GM10847 (cell line): ENCODE data around the gene ITPR2.

Experiments
- POLR2A ChIP-seq: IDR thresholded peaks from 2 replicates; pipeline ENCODE4 v1.6.1; 2011; ENCODE audit not compliant: insufficient read length; ENCODE audit errors: extremely low read depth

Gene ITPR2

DNA sequence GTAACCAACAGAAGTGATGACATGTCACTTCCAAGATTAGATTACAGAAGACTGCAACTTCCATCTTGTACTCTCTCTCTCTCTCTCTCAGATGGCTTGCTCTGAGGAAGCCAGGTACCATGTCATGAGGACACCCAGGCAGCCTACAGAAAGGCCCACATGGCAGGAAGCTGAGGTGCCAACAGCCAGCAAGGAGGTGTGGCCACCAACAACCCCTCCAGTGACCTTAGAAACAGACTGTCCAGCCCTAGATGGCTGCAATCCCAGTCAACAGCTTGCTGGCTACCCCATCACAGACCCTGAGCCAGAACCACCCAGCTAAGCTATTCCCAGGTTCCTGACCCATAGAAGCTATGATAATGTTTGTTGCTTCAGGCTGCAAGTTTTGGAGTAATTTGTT, 178.4 kb downstream of the ITPR2 start:
- no peak for TF ChIP-seq POLR2A

DNA sequence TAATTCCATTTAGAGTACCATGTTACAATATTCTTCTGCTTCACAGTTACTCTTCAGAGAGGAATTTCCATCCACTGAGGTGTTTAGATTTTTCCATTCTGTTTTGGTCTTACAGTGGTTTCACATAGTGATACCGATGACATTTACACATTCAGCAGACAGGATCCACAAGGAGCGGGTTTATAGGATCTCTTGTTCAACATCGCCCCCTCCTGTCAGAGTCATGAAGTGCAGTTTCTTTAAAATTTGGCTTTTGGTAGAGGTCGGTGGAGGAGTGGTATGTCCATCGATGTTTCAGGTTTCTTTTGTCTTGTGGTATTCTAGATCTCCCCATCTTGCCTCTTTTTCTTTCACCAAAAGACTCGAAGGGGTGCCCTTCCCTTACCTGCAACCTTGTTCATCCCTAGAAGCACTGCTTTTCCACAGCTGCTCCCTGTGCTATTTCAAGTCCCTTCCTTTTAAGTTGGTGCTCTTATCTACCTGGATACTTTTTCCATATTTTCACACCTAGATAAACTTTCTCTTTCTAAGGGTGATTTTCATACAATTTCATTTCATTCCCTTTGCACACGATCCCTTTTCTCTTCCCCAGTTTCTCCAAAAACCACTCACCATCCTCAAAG, 181.3 kb downstream of the ITPR2 start:
- no peak for TF ChIP-seq POLR2A

DNA sequence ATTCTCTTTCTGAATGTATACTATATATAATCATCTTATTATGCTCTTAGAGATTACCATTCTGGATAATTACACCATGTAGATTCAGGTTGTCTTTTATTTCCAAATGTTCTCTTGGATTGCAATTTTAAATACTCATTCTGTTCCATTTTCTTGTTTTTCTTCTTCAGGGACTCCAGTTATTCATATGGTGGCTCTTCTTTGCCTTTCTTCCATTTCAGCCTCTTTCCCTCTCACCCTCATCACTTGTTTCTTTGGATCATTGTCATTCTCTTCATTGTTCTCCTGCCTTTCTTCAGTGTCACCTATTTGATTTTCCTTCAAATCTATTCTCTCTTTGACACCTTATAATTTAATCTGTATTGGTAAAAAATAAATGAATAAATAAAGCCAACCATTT, 182.0 kb downstream of the ITPR2 start:
- no peak for TF ChIP-seq POLR2A

DNA sequence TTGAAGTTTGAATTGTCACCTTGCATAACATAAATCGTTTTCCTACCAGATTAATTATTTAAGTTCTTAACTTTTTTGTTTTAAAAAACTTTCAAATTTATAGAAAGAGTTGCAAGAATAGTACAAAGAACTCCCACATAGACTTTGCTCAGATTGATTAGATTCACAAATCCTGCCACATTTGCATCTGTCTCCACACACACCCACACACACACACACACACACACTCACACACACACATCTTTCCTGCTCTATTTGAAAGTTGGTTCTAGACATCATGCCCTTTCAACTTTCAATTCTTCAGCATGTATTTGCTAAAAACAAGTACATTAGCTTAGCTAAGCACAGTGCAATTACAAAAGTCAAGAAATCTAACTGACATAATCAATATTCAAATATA, 184.0 kb downstream of the ITPR2 start:
- no peak for TF ChIP-seq POLR2A

DNA sequence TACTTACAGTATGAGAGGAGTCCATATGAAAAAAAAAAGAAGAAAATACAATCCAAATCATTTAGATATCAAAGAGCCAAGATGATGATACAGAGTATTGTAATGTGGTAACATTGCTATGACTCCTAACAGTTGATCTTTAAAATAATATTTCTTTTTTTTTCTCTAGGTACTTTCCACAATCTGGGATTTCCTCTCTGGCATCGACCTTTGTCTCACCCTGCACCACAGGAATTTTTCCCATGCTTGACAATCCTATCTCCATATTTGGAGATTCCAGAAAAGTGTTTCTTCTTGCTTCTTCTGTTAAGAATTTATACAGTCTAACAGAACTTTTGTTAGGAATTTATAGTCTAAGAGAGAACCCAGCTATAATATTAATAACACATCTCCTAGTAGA, 184.4 kb downstream of the ITPR2 start:
- no peak for TF ChIP-seq POLR2A

DNA sequence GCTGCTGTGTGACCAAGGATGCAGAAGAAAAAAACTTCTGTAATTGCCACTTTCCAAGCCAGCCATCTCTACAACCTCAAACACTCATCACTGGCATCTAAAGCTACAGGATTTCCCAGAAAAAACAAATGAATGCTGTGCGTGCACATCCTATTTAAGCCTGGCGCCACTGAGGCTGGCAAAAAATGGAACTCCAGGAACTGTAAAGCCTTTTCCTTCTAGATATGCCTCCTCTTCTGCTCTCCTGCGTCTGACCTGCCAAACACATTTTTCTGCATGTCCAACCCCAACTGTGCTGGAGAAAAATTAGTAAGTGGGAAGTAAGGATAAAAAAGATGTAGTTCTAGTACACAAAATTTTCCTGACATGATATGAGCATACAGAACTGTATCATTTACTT, 184.9 kb downstream of the ITPR2 start:
- TF ChIP-seq POLR2A, result no peak

DNA sequence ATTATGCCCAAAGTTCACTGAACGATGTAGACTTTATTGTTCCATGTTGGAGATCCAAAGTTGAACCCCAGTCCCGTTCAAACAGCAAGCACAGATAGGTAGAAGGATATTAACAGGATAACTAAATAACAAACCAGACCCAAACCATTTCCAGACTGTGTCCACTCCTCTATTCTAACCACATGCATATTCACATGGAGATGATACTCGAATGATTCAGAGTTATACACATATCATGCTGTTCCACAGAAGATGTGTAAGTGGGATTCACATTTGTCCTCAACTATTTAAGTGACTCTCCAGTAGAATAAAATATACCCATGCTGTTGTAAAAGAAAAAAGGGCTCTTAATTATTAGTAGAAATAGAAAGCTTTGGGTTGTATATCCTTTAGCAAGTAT, 185.9 kb downstream of the ITPR2 start:
- TF ChIP-seq POLR2A, result no peak

- TF ChIP-seq POLR2A, result no peak
Observed at GRCh38 chr12:26646571-26646970, 186.4 kb downstream of the ITPR2 start.

- no peak for TF ChIP-seq POLR2A
Observed at GRCh38 chr12:26643532-26644315, 189.3 kb downstream of the ITPR2 start.

- no peak for TF ChIP-seq POLR2A
Observed at GRCh38 chr12:26642361-26642760, 190.6 kb downstream of the ITPR2 start.

GRCh38 chr12:26636710-26637328, 196.2 kb downstream of the ITPR2 start:
- TF ChIP-seq POLR2A, result no peak

GRCh38 chr12:26633591-26634210, 199.3 kb downstream of the ITPR2 start:
- TF ChIP-seq POLR2A, result no peak

- no peak for TF ChIP-seq POLR2A
Observed at GRCh38 chr12:26632756-26633155, 200.2 kb downstream of the ITPR2 start.

- TF ChIP-seq POLR2A, result no peak
Observed at GRCh38 chr12:26631846-26632245, 201.1 kb downstream of the ITPR2 start.

DNA sequence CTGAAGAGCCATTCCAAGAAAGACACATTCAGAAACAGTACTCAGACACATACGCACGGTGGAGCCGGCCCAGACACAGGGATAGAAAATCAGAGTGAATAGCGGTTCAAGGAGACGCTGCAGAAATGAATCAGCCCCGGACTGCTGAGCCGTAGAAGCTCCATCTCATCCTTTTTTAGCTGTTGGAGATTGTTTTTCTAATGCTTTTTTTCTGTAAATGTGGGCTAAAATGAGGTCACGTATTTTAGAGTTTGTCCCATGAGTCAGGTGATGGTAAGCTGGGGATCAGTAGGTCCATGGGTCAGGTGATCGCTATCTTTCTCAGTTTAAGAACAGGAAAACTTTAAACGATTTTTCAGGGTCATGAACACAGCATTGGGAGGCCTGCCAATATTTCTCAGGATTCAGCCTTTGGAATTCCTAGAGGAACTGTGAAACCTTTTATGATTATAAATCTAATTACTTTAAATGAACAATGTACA, 202.4 kb downstream of the ITPR2 start:
- no peak for TF ChIP-seq POLR2A

DNA sequence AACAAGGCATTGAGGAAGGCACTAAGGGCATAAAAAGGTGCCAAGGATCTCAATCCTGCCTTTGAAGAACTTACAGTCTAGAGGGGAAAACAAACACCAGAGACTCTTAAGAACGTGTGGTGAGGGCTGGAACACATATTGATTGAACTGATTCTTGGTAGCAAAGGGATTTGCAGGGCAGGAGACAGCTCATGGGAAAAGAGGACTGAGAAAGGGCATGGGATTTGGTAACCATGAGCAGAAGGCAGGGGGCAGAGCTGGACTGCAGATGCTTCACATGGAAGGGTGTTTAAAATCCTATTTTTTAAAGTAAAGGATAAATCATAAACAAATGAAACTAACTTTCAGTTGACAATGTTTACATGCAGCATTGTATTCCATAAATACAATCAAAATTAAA, 203.1 kb downstream of the ITPR2 start:
- no peak for TF ChIP-seq POLR2A
